Fibroblast of lung (primary cell): ENCODE data around the gene FAM168B. TPM values are rescaled to one million over a fixed set of nuclear protein-coding genes. Genes with fewer than 3 reads are reported as not detected.
A peak's percentile ranks its signal among the peaks of the same experiment; 100 is the strongest.

Experiments
- DNase-seq, 2 donors: peaks; one replicate each; pipeline versions ENCODE4 v3.0.0 to v3.0.0-alpha.2; 2010; ENCODE audit warnings: low read depth in 2 of 2
- H2AFZ ChIP-seq: 2 replicates; pipeline ENCODE4 v1.5.1; 2012; ENCODE audit warnings: low read length, control low read depth, inconsistent platforms
- H3K27ac ChIP-seq: 2 replicates; pipeline ENCODE4 v1.5.1; 2011; ENCODE audit warnings: low read length, control low read depth; ENCODE audit not compliant: insufficient read depth
- H3K27me3 ChIP-seq: 2 replicates; pipeline ENCODE4 v1.5.1; 2011; ENCODE audit warnings: mild to moderate bottlenecking, low read length; ENCODE audit not compliant: control insufficient read depth, insufficient read depth
- H3K36me3 ChIP-seq: 2 replicates; pipeline ENCODE4 v1.5.1; 2011; ENCODE audit warnings: low read length; ENCODE audit not compliant: control insufficient read depth, insufficient read depth
- H3K4me1 ChIP-seq: 2 replicates; pipeline ENCODE4 v1.5.1; 2011; ENCODE audit warnings: low read length; ENCODE audit not compliant: control insufficient read depth, insufficient read depth; ENCODE audit errors: extremely low read depth
- H3K4me2 ChIP-seq: 2 replicates; pipeline ENCODE4 v1.5.1; 2011; ENCODE audit warnings: low read length, control low read depth; ENCODE audit not compliant: insufficient read depth; ENCODE audit errors: extremely low read depth
- H3K4me3 ChIP-seq, 4 experiments: fragments of 200-600 bp in 1 of 4; sonication (generic) in 1 of 4; replicated peaks in 1 of 4; 2 replicates each; pipeline ENCODE4 v1.5.1; 2011 to 2016; ENCODE audit warnings: low read length in 4 of 4, low read depth in 3 of 4, mild to moderate bottlenecking in 3 of 4, control low read depth in 2 of 4, inconsistent platforms in 1 of 4, mixed read lengths in 1 of 4; ENCODE audit not compliant: insufficient read depth in 1 of 4; ENCODE audit errors: control extremely low read depth in 1 of 4
- H3K79me2 ChIP-seq: 2 replicates; pipeline ENCODE4 v1.5.1; 2012; ENCODE audit warnings: mild to moderate bottlenecking, low read length, inconsistent platforms; ENCODE audit not compliant: control insufficient read depth, insufficient read depth
- H3K9ac ChIP-seq: 2 replicates; pipeline ENCODE4 v1.5.1; 2011; ENCODE audit warnings: mild to moderate bottlenecking, low read length, control low read depth; ENCODE audit not compliant: insufficient read depth
- H3K9me3 ChIP-seq: 2 replicates; pipeline ENCODE4 v1.5.1; 2012; ENCODE audit warnings: low read depth, low read length; ENCODE audit not compliant: control insufficient read depth, insufficient read depth
- H4K20me1 ChIP-seq: 2 replicates; pipeline ENCODE4 v1.5.1; 2011; ENCODE audit warnings: low read length; ENCODE audit not compliant: control insufficient read depth, insufficient read depth; ENCODE audit errors: extremely low read depth
- CTCF ChIP-seq, 2 donors: IDR thresholded peaks in 1 of 2; conservative IDR thresholded peaks in 1 of 2; 1 replicate in 1 of 2; 2 replicates in 1 of 2; pipeline ENCODE4 v1.5.1; 2011 to 2012; ENCODE audit warnings: low read length in 2 of 2, control low read depth in 1 of 2, inconsistent platforms in 1 of 2, low read depth in 1 of 2, mild to moderate bottlenecking in 1 of 2
- EZH2 ChIP-seq: IDR thresholded peaks from 2 replicates; pipeline ENCODE4 v1.5.1; 2012; ENCODE audit warnings: low read length, control low read depth, mild to moderate bottlenecking; ENCODE audit errors: missing control alignments
- polyA plus RNA-seq, 2 donors: library from polyadenylated mRNA; depleted of rRNA in 1 of 2; stranded (reverse) in 1 of 2; unstranded in 1 of 2; fragments of >200 nt; gene quantifications; 2 replicates each; pipeline ENCODE4 v1.2.1, GENCODE V29; 2011 to 2012; ENCODE audit warnings: missing spikeins in 1 of 2
- total RNA-seq: library from RNA; depleted of rRNA; stranded (reverse); fragments of >200 nt; gene quantifications from 2 replicates; pipeline ENCODE4 v1.2.1, GENCODE V29; 2014

Gene FAM168B
- total and polyA plus RNA-seq, 2 donors (not counting 1 experiment from before 2014, with no cell fraction given): 71.2 to 87.8 TPM

GRCh38 chr2:131039535-131039907, 53.7 kb downstream of the FAM168B start:
- no peaks in the 10 kb centered on the region for H3K36me3 ChIP-seq
- H3K4me3 ChIP-seq: peak overlapping the region in 1 of 4 experiments; percentile 21
- H3K79me2 ChIP-seq: no peaks in the 10 kb centered on the region
- no peaks in the 10 kb centered on the region for H4K20me1 ChIP-seq
- H3K27ac ChIP-seq: no peak overlapping the region
- no peaks in the 10 kb centered on the region for H3K4me1 ChIP-seq
- TF ChIP-seq EZH2 (no peak), CTCF (conservative IDR thresholded peaks at IDR 0.05 in 1 of 2, IDR thresholded peaks at IDR 0.05 in 1 of 2; ENCODE audit: low read depth in 1 of 2, low read length in 2 of 2) (no peak)
- H3K9ac ChIP-seq: peak overlapping the region; percentile 23
- no peak overlapping the region for H3K4me2 ChIP-seq
- H3K9me3 ChIP-seq: no peaks in the 10 kb centered on the region
- H2AFZ ChIP-seq: no peak overlapping the region
- no peak for DNase-seq
- H3K27me3 ChIP-seq: peaks cover 3% of the 10 kb centered on the region

GRCh38 chr2:131039101-131039440, 54.2 kb downstream of the FAM168B start:
- H3K27me3 ChIP-seq: peaks cover 6% of the 10 kb centered on the region
- no peak overlapping the region for H3K9ac ChIP-seq
- no peaks in the 10 kb centered on the region for H4K20me1 ChIP-seq
- TF ChIP-seq EZH2: no peak
- no peak for TF ChIP-seq CTCF (conservative IDR thresholded peaks at IDR 0.05 in 1 of 2, IDR thresholded peaks at IDR 0.05 in 1 of 2; ENCODE audit: low read depth in 1 of 2, low read length in 2 of 2)
- no peak overlapping the region for H2AFZ ChIP-seq
- H3K27ac ChIP-seq: no peak overlapping the region
- H3K4me2 ChIP-seq: no peak overlapping the region
- no peak for DNase-seq
- no peaks in the 10 kb centered on the region for H3K79me2 ChIP-seq
- H3K4me3 ChIP-seq: no peak overlapping the region
- H3K9me3 ChIP-seq: no peaks in the 10 kb centered on the region
- no peaks in the 10 kb centered on the region for H3K4me1 ChIP-seq
- no peaks in the 10 kb centered on the region for H3K36me3 ChIP-seq

- Histone ChIP-seq H3K27ac (no peak overlapping the region), H3K4me3 (no peak overlapping the region)
- TF ChIP-seq CTCF (conservative IDR thresholded peaks at IDR 0.05 in 1 of 2, IDR thresholded peaks at IDR 0.05 in 1 of 2; ENCODE audit: low read depth in 1 of 2, low read length in 2 of 2): no peak
- no peak for TF ChIP-seq EZH2
Measured at GRCh38 chr2:131038258-131039100, 54.8 kb downstream of the FAM168B start.

More at GRCh38 chr2:131038258-131039100, 54.8 kb downstream of the FAM168B start:
- Histone ChIP-seq H2AFZ (no peak overlapping the region), H3K79me2 (no peaks in the 10 kb centered on the region), H3K9ac (no peak overlapping the region), H3K4me2 (no peak overlapping the region), H3K36me3 (no peaks in the 10 kb centered on the region), H3K9me3 (no peaks in the 10 kb centered on the region), H4K20me1 (no peaks in the 10 kb centered on the region), H3K4me1 (no peaks in the 10 kb centered on the region), H3K27me3 (peaks cover 12% of the 10 kb centered on the region)
- DNase-seq: no peak
